Stimulated activated CD4-positive, alpha-beta T cell treated with anti-CD3 and anti-CD28 coated beads, Interleukin-4, amount 100 ng/mL, for 4 hours (primary cell): ENCODE results near the gene PIF1.

Experiments used
- DNase-seq, 2 experiments: peaks; one replicate each; pipeline ENCODE4 v3.0.0-alpha.2; 2020

PIF1 gene

GRCh38 chr15:64773606-64774005 is 51.8 kb downstream of the PIF1 start:
- no peak for DNase-seq

GRCh38 chr15:64772964-64773363 is 52.5 kb downstream of the PIF1 start:
- DNase-seq: no peak

- no peak for DNase-seq
Measured at GRCh38 chr15:64772488-64772887, 53.0 kb downstream of the PIF1 start.

GRCh38 chr15:64770626-64771025 is 54.8 kb downstream of the PIF1 start:
- no peak for DNase-seq

GRCh38 chr15:64767203-64767602 is 58.2 kb downstream of the PIF1 start:
- no peak for DNase-seq

- DNase-seq: no peak
Measured at GRCh38 chr15:64766058-64766457, 59.4 kb downstream of the PIF1 start.
